A549 (cell line): ENCODE data around the gene PODNL1. TPM values are rescaled to one million over a fixed set of nuclear protein-coding genes. Genes with fewer than 3 reads are reported as not detected.

ENCODE experiments used
- ATAC-seq, 2 experiments: fragments of 200-7000 bp in 1 of 2; fragments of >200 bp in 1 of 2; cut with Nextera tagmentation in 1 of 2; cut with Tn5 transposase in 1 of 2; 3 replicates each; pipeline versions ENCODE4 v1.8.0 to v1.9.1; 2018 to 2020; ENCODE audit warnings: mild to moderate bottlenecking in 1 of 2, moderate library complexity in 1 of 2
- CTCF ChIA-PET: fragments of 300-600 bp; sonication (Branson Sonifier 250); formaldehyde crosslinking; extraction: SDS; loops from one replicate; lab custom pipeline; 2021; ENCODE audit warnings: antibody characterized with exemption, inconsistent platforms; lab: Yijun Ruan, JAX
- POLR2A ChIA-PET: fragments of 350-600 bp; formaldehyde crosslinking; extraction: SDS; loops from one replicate; lab custom pipeline; 2021; ENCODE audit warnings: antibody characterized with exemption, inconsistent platforms; lab: Yijun Ruan, JAX
- DNase-seq, 2 experiments: peaks; one replicate each; pipeline versions ENCODE4 v3.0.0 to v3.0.0-alpha.2; 2011 to 2016; ENCODE audit warnings: low read depth in 1 of 2, low spot score in 1 of 2
- FAIRE-seq: peaks from 2 replicates; lab custom pipeline; 2011; peaks lifted over from hg19 to GRCh38; lab: Jason Lieb, UNC
- H3K27ac ChIP-seq, 2 experiments: fragments of >200 bp; sonication (Bioruptor Twin); formaldehyde crosslinking; 3 replicates each; pipeline ENCODE4 v1.5.1; 2016 to 2017
- H3K4me1 ChIP-seq: fragments of >200 bp; sonication (Bioruptor Twin); formaldehyde crosslinking; 3 replicates; pipeline ENCODE4 v1.6.1; 2016
- H3K4me2 ChIP-seq: fragments of >200 bp; sonication (Bioruptor Twin); formaldehyde crosslinking; 3 replicates; pipeline ENCODE4 v1.6.1; 2016
- H3K4me3 ChIP-seq: fragments of >200 bp; sonication (Bioruptor Twin); formaldehyde crosslinking; 3 replicates; pipeline ENCODE4 v1.5.1; 2016
- H3K9me3 ChIP-seq: fragments of >200 bp; sonication (Bioruptor Twin); formaldehyde crosslinking; 3 replicates; pipeline ENCODE4 v1.6.1; 2016
- ATOH8 ChIP-seq: fragments of 250-450 bp; sonication (Bioruptor Pico); IDR thresholded peaks from 2 replicates; pipeline ENCODE4 v1.5.0; 2020; ENCODE audit warnings: low read depth, mild to moderate bottlenecking, moderate library complexity
- BHLHE40 ChIP-seq: IDR thresholded peaks from 2 replicates; pipeline ENCODE4 v1.6.1; 2012; ENCODE audit warnings: low read depth, low read length, inconsistent platforms
- CBX2 ChIP-seq: fragments of 200-600 bp; sonication (generic); IDR thresholded peaks from 2 replicates; pipeline ENCODE4 v1.6.1; 2016; ENCODE audit warnings: low read depth, mild to moderate bottlenecking, borderline replicate concordance
- CHD4 ChIP-seq: fragments of 200-600 bp; sonication (generic); IDR thresholded peaks from 2 replicates; pipeline ENCODE4 v1.6.1; 2016; ENCODE audit warnings: antibody characterized with exemption, mild to moderate bottlenecking, borderline replicate concordance
- CTCF ChIP-seq: fragments of >200 bp; sonication (Bioruptor Twin); formaldehyde crosslinking; IDR thresholded peaks from 3 replicates; pipeline ENCODE4 v1.5.1; 2016
- FOSL2 ChIP-seq, 2 experiments: fragments of 450-650 bp in 1 of 2; fragments of >200 bp in 1 of 2; sonication (Bioruptor Twin) in 1 of 2; formaldehyde crosslinking; IDR thresholded peaks; 2 replicates each; pipeline versions ENCODE4 v1.5.0 to v1.6.1; 2016 to 2020; ENCODE audit warnings: mild to moderate bottlenecking in 1 of 2, moderate library complexity in 1 of 2
- FOXS1 ChIP-seq: fragments of 250-450 bp; sonication (Bioruptor Pico); IDR thresholded peaks from 2 replicates; pipeline ENCODE4 v1.5.0; 2020; ENCODE audit warnings: mild to moderate bottlenecking, moderate library complexity
- GATA3 ChIP-seq: IDR thresholded peaks from 2 replicates; pipeline ENCODE4 v1.6.1; 2012; ENCODE audit warnings: borderline replicate concordance
- HDAC2 ChIP-seq: fragments of 200-600 bp; sonication (generic); IDR thresholded peaks from 2 replicates; pipeline ENCODE4 v1.6.1; 2016
- HEYL ChIP-seq: fragments of 250-450 bp; sonication (Bioruptor Pico); IDR thresholded peaks from 2 replicates; pipeline ENCODE4 v1.8.0; 2021; ENCODE audit warnings: mild to moderate bottlenecking, moderate library complexity
- HMGXB4 ChIP-seq: fragments of 250-450 bp; sonication (Bioruptor Pico); IDR thresholded peaks from 2 replicates; pipeline ENCODE4 v1.5.0; 2021; ENCODE audit warnings: mild to moderate bottlenecking, moderate library complexity, borderline replicate concordance
- MAZ ChIP-seq: fragments of 150-350 bp; IDR thresholded peaks from 2 replicates; pipeline ENCODE4 v1.6.1; 2014; ENCODE audit warnings: antibody characterized with exemption, low read depth, low read length, borderline replicate concordance
- NPAS2 ChIP-seq: fragments of 250-450 bp; sonication (Bioruptor Pico); IDR thresholded peaks from 2 replicates; pipeline ENCODE4 v1.8.0; 2022; ENCODE audit warnings: mild to moderate bottlenecking, moderate library complexity, borderline replicate concordance
- POLR2A ChIP-seq: IDR thresholded peaks from 2 replicates; pipeline ENCODE4 v1.6.1; 2012; ENCODE audit warnings: mild to moderate bottlenecking, low read length
- RCOR1 ChIP-seq: fragments of 150-350 bp; IDR thresholded peaks from 2 replicates; pipeline ENCODE4 v1.6.1; 2014; ENCODE audit warnings: antibody characterized with exemption, low read length, low read depth
- SMC3 ChIP-seq: fragments of >200 bp; sonication (Bioruptor Twin); formaldehyde crosslinking; IDR thresholded peaks from 3 replicates; pipeline ENCODE4 v1.6.1; 2018; ENCODE audit warnings: inconsistent platforms
- ZSCAN20 ChIP-seq: fragments of 250-450 bp; sonication (Bioruptor Pico); IDR thresholded peaks from 2 replicates; pipeline ENCODE4 v1.8.0; 2022; ENCODE audit warnings: mild to moderate bottlenecking, moderate library complexity
- WGBS: methylation state at CpG from one replicate; pipeline ENCODE4 v1.1.6; 2017; ENCODE audit errors: missing lambda C conversion rate; 5-methylcytosine and 5-hydroxymethylcytosine counted together
- polyA plus RNA-seq, 4 experiments: library from polyadenylated mRNA; depleted of rRNA in 3 of 4; stranded (reverse); fragments of >200 nt; fragmentation: RNase III in 1 of 4; extraction: RNeasy Plus Mini Kit Qiagen cat#74134 plus additional on column Dnase treatment in 1 of 4; gene quantifications; 2 replicates in 3 of 4; 3 replicates in 1 of 4; pipeline ENCODE4 v1.2.3, GENCODE V29; 2011 to 2017
- TF ChIP-seq, protein P1 (sequence below): fragments of 200-600 bp; sonication (generic); IDR thresholded peaks from 2 replicates; pipeline ENCODE4 v1.6.1; 2016; ENCODE audit warnings: antibody characterized with exemption, mild to moderate bottlenecking, moderate library complexity

Gene PODNL1
- polyA plus RNA-seq, 2 of the 4 experiments (the other 2 are of a cell fraction), result 0.79 to 1.3 TPM

DNA sequence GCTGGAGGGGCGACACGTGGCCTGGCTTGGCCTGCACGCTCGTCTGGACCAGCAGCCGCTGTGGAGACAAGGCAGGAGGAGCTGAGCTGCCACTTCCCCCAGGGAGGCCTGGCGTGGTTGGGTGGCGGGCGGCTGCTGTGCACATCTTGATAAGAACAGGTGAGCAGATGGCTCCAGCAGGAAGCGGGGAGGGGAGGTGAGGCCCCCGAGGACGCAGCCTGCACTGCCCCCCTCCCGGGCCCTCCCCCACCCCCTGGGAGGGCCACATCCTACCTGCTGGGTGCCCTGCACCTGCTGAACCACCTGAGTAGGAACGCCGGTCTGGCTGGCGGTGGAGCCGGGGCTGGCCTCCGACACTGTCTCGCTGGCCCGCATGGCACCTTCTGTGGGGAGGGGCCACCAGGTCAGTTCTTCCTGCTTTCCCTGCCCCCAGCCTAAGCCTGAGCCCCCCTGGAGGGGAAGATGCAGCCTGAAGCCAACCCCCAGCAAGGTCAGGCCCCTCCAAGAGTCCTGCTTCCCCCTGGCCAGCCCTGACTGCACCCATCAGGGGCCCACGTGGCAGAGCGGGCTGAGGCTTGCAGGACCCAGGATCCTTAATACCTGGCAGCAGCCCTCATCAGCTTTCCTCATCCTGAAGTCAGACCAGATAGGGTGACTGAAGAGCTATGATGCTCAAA lies 45.1 kb upstream of the PODNL1 start (continued):
- TF ChIP-seq, protein P1, sequence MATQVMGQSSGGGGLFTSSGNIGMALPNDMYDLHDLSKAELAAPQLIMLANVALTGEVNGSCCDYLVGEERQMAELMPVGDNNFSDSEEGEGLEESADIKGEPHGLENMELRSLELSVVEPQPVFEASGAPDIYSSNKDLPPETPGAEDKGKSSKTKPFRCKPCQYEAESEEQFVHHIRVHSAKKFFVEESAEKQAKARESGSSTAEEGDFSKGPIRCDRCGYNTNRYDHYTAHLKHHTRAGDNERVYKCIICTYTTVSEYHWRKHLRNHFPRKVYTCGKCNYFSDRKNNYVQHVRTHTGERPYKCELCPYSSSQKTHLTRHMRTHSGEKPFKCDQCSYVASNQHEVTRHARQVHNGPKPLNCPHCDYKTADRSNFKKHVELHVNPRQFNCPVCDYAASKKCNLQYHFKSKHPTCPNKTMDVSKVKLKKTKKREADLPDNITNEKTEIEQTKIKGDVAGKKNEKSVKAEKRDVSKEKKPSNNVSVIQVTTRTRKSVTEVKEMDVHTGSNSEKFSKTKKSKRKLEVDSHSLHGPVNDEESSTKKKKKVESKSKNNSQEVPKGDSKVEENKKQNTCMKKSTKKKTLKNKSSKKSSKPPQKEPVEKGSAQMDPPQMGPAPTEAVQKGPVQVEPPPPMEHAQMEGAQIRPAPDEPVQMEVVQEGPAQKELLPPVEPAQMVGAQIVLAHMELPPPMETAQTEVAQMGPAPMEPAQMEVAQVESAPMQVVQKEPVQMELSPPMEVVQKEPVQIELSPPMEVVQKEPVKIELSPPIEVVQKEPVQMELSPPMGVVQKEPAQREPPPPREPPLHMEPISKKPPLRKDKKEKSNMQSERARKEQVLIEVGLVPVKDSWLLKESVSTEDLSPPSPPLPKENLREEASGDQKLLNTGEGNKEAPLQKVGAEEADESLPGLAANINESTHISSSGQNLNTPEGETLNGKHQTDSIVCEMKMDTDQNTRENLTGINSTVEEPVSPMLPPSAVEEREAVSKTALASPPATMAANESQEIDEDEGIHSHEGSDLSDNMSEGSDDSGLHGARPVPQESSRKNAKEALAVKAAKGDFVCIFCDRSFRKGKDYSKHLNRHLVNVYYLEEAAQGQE, result no peak
- TF ChIP-seq CTCF (no peak), SMC3 (no peak), RCOR1 (no peak), CBX2 (no peak), CHD4 (no peak), FOXS1 (no peak), FOSL2 (IDR thresholded peaks at IDR 0.05) (no peak), FOSL2 (CRISPR knock-in tag; IDR thresholded peaks at IDR 0.05) (no peak), HMGXB4 (no peak), ZSCAN20 (CRISPR knock-in tag) (no peak)
- TF ChIP-seq, all 56 proteins: peak for 0

DNA sequence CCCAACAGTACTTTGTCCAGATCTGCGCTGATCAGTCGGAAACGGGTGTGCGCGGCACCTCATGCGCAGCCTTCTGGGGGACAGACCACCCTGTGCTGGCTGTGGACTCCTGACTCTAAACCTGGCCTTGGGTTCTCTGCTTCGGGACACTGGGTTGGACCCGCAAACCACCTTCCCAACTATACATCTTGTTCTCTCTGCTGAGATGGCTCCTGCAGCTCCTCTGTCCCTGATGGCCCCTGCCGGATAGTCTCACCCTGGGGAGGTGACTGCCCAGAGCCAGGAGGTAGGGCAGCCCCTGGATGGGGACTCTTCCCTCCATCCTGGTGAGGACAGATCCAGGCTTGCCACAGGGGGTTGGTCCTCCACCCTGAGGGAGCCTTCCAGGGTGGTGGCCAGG lies 44.6 kb upstream of the PODNL1 start:
- Histone ChIP-seq H3K4me1 (no peaks in the 10 kb centered on the region), H3K4me2 (no peak overlapping the region), H3K4me3 (no peak overlapping the region)
- FAIRE-seq (no peak), ATAC-seq (no peak), DNase-seq (no peak)
- 98% methylated on average over 8 of the region's 9 CpGs for WGBS
- CTCF ChIA-PET, result no interaction called here
- TF ChIP-seq MAZ, result no peak
- TF ChIP-seq CHD4, result no peak
- no peak for TF ChIP-seq NPAS2
- no peak for TF ChIP-seq SMC3
- no peak for TF ChIP-seq GATA3
- TF ChIP-seq HDAC2, result no peak
- no peak for TF ChIP-seq ATOH8
- TF ChIP-seq HEYL (CRISPR knock-in tag), result no peak
- TF ChIP-seq POLR2A, result no peak
- no peak for TF ChIP-seq BHLHE40
- TF ChIP-seq, all 56 proteins: peak for 0
- Histone ChIP-seq H3K9me3 (no peaks in the 10 kb centered on the region), H3K27ac (no peak overlapping the region)
- POLR2A ChIA-PET, result no interaction called here
